CD14-positive monocyte (primary cell): ENCODE data around the gene SRSF6. TPM values are rescaled to one million over a fixed set of nuclear protein-coding genes. Genes with fewer than 3 reads are reported as not detected.

Source experiments
- DNase-seq, 3 donors: peaks; one replicate each; pipeline ENCODE4 v3.0.0-alpha.2; 2011 to 2022
- H2AFZ ChIP-seq: 2 replicates; pipeline ENCODE4 v1.6.0; 2012; ENCODE audit warnings: mild to moderate bottlenecking, low read depth, low read length, inconsistent platforms; ENCODE audit not compliant: insufficient read depth, poor library complexity, severe bottlenecking
- H3K27ac ChIP-seq, 2 donors: 1 replicate in 1 of 2; 2 replicates in 1 of 2; pipeline ENCODE4 v1.5.1; 2012 to 2013; ENCODE audit warnings: low read length in 2 of 2, control low read depth in 1 of 2, inconsistent platforms in 1 of 2, low read depth in 1 of 2, mild to moderate bottlenecking in 1 of 2
- H3K27me3 ChIP-seq, 2 donors: one replicate each; pipeline versions ENCODE4 v1.6.0 to v1.6.1; 2011 to 2013; ENCODE audit warnings: low read length in 2 of 2; ENCODE audit not compliant: control insufficient read depth in 2 of 2, insufficient read depth in 2 of 2
- H3K36me3 ChIP-seq, 2 donors: replicated peaks in 1 of 2; 1 replicate in 1 of 2; 2 replicates in 1 of 2; pipeline versions ENCODE4 v1.5.1 to v1.6.1; 2012 to 2013; ENCODE audit warnings: low read length in 2 of 2, control low read depth in 1 of 2, inconsistent platforms in 1 of 2, mild to moderate bottlenecking in 1 of 2; ENCODE audit not compliant: insufficient read depth in 2 of 2, control insufficient read depth in 1 of 2
- H3K4me1 ChIP-seq, 2 donors: 1 replicate in 1 of 2; 2 replicates in 1 of 2; pipeline versions ENCODE4 v1.5.1 to v1.6.1; 2012 to 2013; ENCODE audit warnings: low read length in 2 of 2, control low read depth in 1 of 2, inconsistent platforms in 1 of 2, mild to moderate bottlenecking in 1 of 2, moderate library complexity in 1 of 2; ENCODE audit not compliant: insufficient read depth in 2 of 2, control insufficient read depth in 1 of 2
- H3K4me2 ChIP-seq: replicated peaks from 2 replicates; pipeline ENCODE3; 2012; ENCODE audit warnings: low read length, moderate library complexity, mild to moderate bottlenecking; ENCODE audit not compliant: poor library complexity, severe bottlenecking; ENCODE audit errors: extremely low read depth
- H3K4me3 ChIP-seq, 3 experiments: fragments of 200-600 bp in 1 of 3; sonication (generic) in 1 of 3; replicated peaks in 1 of 3; 1 replicate in 2 of 3; 2 replicates in 1 of 3; pipeline ENCODE4 v1.5.1; 2011 to 2013; ENCODE audit warnings: low read length in 3 of 3, mild to moderate bottlenecking in 3 of 3, control low read depth in 2 of 3, low read depth in 2 of 3, inconsistent platforms in 1 of 3, moderate library complexity in 1 of 3
- H3K79me2 ChIP-seq: 2 replicates; pipeline ENCODE4 v1.6.0; 2012; ENCODE audit warnings: mild to moderate bottlenecking, control low read depth, inconsistent platforms, low read length, moderate library complexity; ENCODE audit not compliant: insufficient read depth
- H3K9ac ChIP-seq: 2 replicates; pipeline ENCODE4 v1.6.0; 2017; ENCODE audit warnings: low read length, mild to moderate bottlenecking; ENCODE audit not compliant: insufficient read depth, poor library complexity, severe bottlenecking
- H3K9me3 ChIP-seq, 2 donors: replicated peaks in 1 of 2; 1 replicate in 1 of 2; 2 replicates in 1 of 2; pipeline versions ENCODE4 v1.5.1 to v1.6.1; 2012 to 2013; ENCODE audit warnings: low read length in 2 of 2, control low read depth in 1 of 2; ENCODE audit not compliant: control insufficient read depth in 1 of 2, insufficient read depth in 1 of 2
- H4K20me1 ChIP-seq: 2 replicates; pipeline ENCODE4 v1.6.0; 2012; ENCODE audit warnings: mild to moderate bottlenecking, low read length, control low read depth, moderate library complexity; ENCODE audit not compliant: insufficient read depth
- H3K27ac Mint-ChIP-seq, 7 donors: one replicate each; pipeline ENCODE4 v1.8.0; 2020; ENCODE audit warnings: mild to moderate bottlenecking in 7 of 7, mixed read lengths in 7 of 7, moderate library complexity in 6 of 7, inconsistent platforms in 2 of 7
- H3K27me3 Mint-ChIP-seq, 3 donors: one replicate each; pipeline ENCODE4 v1.8.0; 2021 to 2022; ENCODE audit warnings: low read depth in 3 of 3, mild to moderate bottlenecking in 3 of 3, mixed read lengths in 3 of 3, moderate library complexity in 3 of 3, inconsistent platforms in 1 of 3
- H3K36me3 Mint-ChIP-seq, 2 donors: one replicate each; pipeline ENCODE4 v1.8.0; 2020; ENCODE audit warnings: mixed read lengths in 2 of 2, inconsistent platforms in 1 of 2, mild to moderate bottlenecking in 1 of 2
- H3K4me1 Mint-ChIP-seq: one replicate; pipeline ENCODE4 v1.8.0; 2020; ENCODE audit warnings: mild to moderate bottlenecking, mixed read lengths
- H3K4me3 Mint-ChIP-seq, 2 donors: one replicate each; pipeline ENCODE4 v1.8.0; 2020; ENCODE audit warnings: mild to moderate bottlenecking in 2 of 2, mixed read lengths in 2 of 2, moderate library complexity in 1 of 2
- H3K9me3 Mint-ChIP-seq, 7 donors: one replicate each; pipeline ENCODE4 v1.8.0; 2020 to 2022; ENCODE audit warnings: mixed read lengths in 7 of 7, mild to moderate bottlenecking in 6 of 7, moderate library complexity in 6 of 7, inconsistent platforms in 2 of 7
- WGBS: methylation state at CpG from one replicate; pipeline ENCODE4 v1.1.5; 2013; ENCODE audit warnings: missing lambda C conversion rate; ENCODE audit not compliant: insufficient coverage; 5-methylcytosine and 5-hydroxymethylcytosine counted together
- intact Hi-C, 2 donors: fragments of 100-400 bp; cut with micrococcal nuclease; formaldehyde crosslinking; loops; one replicate each; pipeline versions ENCODE4 v1.15.0 to v1.15.1; 2023
- polyA plus RNA-seq, 3 donors: library from polyadenylated mRNA; depleted of rRNA in 1 of 3; unstranded in 2 of 3; stranded (reverse) in 1 of 3; fragments of 300-500 nt in 2 of 3; fragments of >200 nt in 1 of 3; fragmentation: Illumina TruSeq in 2 of 3; gene quantifications; 1 replicate in 2 of 3; 2 replicates in 1 of 3; pipeline ENCODE4 v1.2.3, GENCODE V29; 2012 to 2021
- TF ChIP-seq, protein P1 (sequence below): fragments of 200-600 bp; IDR thresholded peaks from one replicate; pipeline ENCODE4 v1.8.0; 2022; ENCODE audit warnings: antibody characterized with exemption, mild to moderate bottlenecking

SRSF6 gene
- polyA plus RNA-seq, 3 donors, result 37.3 to 162 (median 45.5) TPM

DNA sequence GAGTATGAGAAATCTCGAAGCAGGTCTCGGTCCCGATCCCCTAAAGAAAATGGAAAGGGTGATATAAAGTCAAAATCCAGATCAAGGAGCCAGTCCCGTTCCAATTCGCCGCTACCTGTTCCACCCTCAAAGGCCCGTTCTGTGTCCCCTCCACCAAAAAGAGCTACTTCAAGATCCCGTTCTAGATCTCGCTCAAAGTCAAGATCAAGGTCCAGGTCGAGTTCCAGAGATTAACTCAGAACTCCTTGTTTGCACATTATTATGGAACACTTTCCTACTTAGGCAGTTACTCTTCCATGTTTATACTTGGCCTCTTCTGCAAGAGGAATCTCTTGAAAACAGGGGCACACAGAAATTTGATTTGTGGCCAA, 3.1 kb downstream of the SRSF6 start:
- Histone ChIP-seq H3K4me1 (peaks cover 13 to 19% of the 10 kb centered on the region in 2 donors), H3K27ac (no peak overlapping the region), H3K4me3 (no peak overlapping the region), H2AFZ (no peak overlapping the region), H3K27me3 (no peaks in the 10 kb centered on the region), H3K9ac (no peak overlapping the region), H4K20me1 (peaks cover 74% of the 10 kb centered on the region), H3K9me3 (no peaks in the 10 kb centered on the region), H3K36me3 (peaks cover 67 to 69% of the 10 kb centered on the region in 2 donors), H3K79me2 (peaks cover 64% of the 10 kb centered on the region), H3K4me2 (no peak overlapping the region)
- intact Hi-C loops, result loop anchor here in 1 of 2 donors (10.0 kb wide), 1 partner anchor 844 kb away; no protein-coding TSS in a partner anchor
- H3K4me3 Mint-ChIP-seq, result no peak overlapping the region
- no peaks in the 10 kb centered on the region for H3K9me3 Mint-ChIP-seq
- peaks cover 22% of the 10 kb centered on the region for H3K4me1 Mint-ChIP-seq
- TF ChIP-seq, protein P1, sequence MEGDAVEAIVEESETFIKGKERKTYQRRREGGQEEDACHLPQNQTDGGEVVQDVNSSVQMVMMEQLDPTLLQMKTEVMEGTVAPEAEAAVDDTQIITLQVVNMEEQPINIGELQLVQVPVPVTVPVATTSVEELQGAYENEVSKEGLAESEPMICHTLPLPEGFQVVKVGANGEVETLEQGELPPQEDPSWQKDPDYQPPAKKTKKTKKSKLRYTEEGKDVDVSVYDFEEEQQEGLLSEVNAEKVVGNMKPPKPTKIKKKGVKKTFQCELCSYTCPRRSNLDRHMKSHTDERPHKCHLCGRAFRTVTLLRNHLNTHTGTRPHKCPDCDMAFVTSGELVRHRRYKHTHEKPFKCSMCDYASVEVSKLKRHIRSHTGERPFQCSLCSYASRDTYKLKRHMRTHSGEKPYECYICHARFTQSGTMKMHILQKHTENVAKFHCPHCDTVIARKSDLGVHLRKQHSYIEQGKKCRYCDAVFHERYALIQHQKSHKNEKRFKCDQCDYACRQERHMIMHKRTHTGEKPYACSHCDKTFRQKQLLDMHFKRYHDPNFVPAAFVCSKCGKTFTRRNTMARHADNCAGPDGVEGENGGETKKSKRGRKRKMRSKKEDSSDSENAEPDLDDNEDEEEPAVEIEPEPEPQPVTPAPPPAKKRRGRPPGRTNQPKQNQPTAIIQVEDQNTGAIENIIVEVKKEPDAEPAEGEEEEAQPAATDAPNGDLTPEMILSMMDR, result no peak
- peak overlapping the region in 2 of 7 donors; percentile 28 to 76 for H3K27ac Mint-ChIP-seq
- peaks cover 63 to 70% of the 10 kb centered on the region in 2 donors for H3K36me3 Mint-ChIP-seq
- 96% methylated on average over 6 of the region's 10 CpGs for WGBS
- H3K27me3 Mint-ChIP-seq, result peaks cover 1 to 5% (median 2%) of the 10 kb centered on the region in 3 donors
- no peak for DNase-seq

DNA sequence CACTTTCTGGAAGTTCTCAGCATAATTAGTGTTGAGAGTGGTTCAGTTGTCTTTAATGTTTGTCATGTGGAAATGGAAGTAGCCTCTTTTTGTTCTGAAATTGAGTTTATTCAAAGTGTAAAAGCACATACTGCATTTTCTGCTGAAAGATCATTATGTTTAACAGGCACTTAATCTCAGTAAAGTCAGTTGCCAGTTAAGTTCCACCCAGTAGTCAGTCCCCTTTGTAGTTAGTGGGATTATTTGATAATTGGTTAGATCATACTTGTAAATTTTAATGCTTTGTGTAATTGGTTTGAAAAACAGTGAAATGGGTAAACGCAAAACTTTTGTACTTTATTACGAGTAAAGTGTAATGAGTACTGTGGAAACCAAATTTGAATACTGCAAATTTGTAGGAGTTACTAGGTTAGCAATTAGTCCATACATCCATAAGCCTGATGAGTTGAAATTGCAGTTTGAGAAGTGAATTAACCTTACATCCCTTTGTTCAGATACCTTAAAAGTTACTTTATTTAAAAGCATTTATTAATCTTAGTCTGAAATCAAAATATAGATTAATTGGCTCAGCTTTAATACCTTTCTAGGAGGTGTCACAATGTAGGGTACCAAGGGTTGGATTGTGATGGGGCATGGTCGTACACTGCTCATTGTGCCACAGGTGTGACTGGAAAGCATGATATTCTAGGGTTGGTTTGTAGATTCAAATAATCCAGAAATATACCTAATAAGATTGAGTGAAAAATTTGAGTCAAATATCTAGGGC, 4.4 kb downstream of the SRSF6 start:
- DNase-seq, result no peak
- Mint-ChIP-seq H3K4me3 (no peak overlapping the region), H3K4me1 (peaks cover 15% of the 10 kb centered on the region), H3K9me3 (no peaks in the 10 kb centered on the region), H3K27ac (peak overlapping the region in 1 of 7 donors; percentile 67), H3K36me3 (peaks cover 74 to 82% of the 10 kb centered on the region in 2 donors), H3K27me3 (peaks cover 0 to 1% (median 0%) of the 10 kb centered on the region in 3 donors)
- H3K79me2 ChIP-seq, result peaks cover 69% of the 10 kb centered on the region
- no peak overlapping the region for H2AFZ ChIP-seq
- H4K20me1 ChIP-seq, result peaks cover 86% of the 10 kb centered on the region
- peaks cover 75 to 82% of the 10 kb centered on the region in 2 donors for H3K36me3 ChIP-seq
- no peak overlapping the region for H3K27ac ChIP-seq
- no peaks in the 10 kb centered on the region for H3K9me3 ChIP-seq
- WGBS, result no CpG with 5 or more reads among the region's 3 CpGs
- intact Hi-C loops, result loop anchor here in 1 of 2 donors (10.0 kb wide), 1 partner anchor 843 kb away; no protein-coding TSS in a partner anchor
- no peak overlapping the region for H3K4me2 ChIP-seq
- no peaks in the 10 kb centered on the region for H3K27me3 ChIP-seq
- no peak overlapping the region for H3K4me3 ChIP-seq
- TF ChIP-seq, protein P1, result no peak
- no peak overlapping the region for H3K9ac ChIP-seq
- peaks cover 6 to 12% of the 10 kb centered on the region in 2 donors for H3K4me1 ChIP-seq
